ENCODE measurements around the gene FGFBP3. TPM values are rescaled to one million over a fixed set of nuclear protein-coding genes. Genes with fewer than 3 reads are reported as not detected.
A peak's percentile ranks its signal among the peaks of the same experiment; 100 is the strongest.
"Not testable (repeated sequence)": the region's sequence is repeated elsewhere in the genome, so short reads cannot be mapped to it uniquely, and the experiment has no call there.

The FGFBP3 gene
- total RNA-seq, 1 donor from 2014 or later: 0.81 TPM

GRCh38 chr10:91896212-91896756 lies 13.0 kb downstream of the FGFBP3 start:
- Histone ChIP-seq H3K36me3 (no peaks in the 10 kb centered on the region), H3K4me3 (no peak overlapping the region), H3K9me3 (no peaks in the 10 kb centered on the region), H3K4me1 (no peaks in the 10 kb centered on the region), H3K27ac (no peak overlapping the region), H3K27me3 (no peaks in the 10 kb centered on the region)
- intact Hi-C loops (cut with DNase I): no loop called here
- no peak for DNase-seq
- no peak for TF ChIP-seq CTCF (IDR thresholded peaks at IDR 0.05)
- no peak for ATAC-seq

- H3K27ac ChIP-seq; H3K27me3 ChIP-seq; DNase-seq; H3K9me3 ChIP-seq; H3K36me3 ChIP-seq; ATAC-seq; H3K4me1 ChIP-seq; intact Hi-C loops (cut with DNase I); H3K4me3 ChIP-seq: not testable (repeated sequence)
Observed at GRCh38 chr10:91894261-91894685, 15.0 kb downstream of the FGFBP3 start.

GRCh38 chr10:91893051-91893450 lies 16.2 kb downstream of the FGFBP3 start:
- intact Hi-C loops (cut with DNase I): no loop called here
- no peak for ATAC-seq
- TF ChIP-seq CTCF (IDR thresholded peaks at IDR 0.05): no peak
- Histone ChIP-seq H3K9me3 (no peaks in the 10 kb centered on the region), H3K4me1 (peaks cover 1% of the 10 kb centered on the region), H3K4me3 (no peak overlapping the region), H3K36me3 (no peaks in the 10 kb centered on the region), H3K27ac (no peak overlapping the region), H3K27me3 (no peaks in the 10 kb centered on the region)
- DNase-seq: no peak

- no peaks in the 10 kb centered on the region for H3K36me3 ChIP-seq
- no peaks in the 10 kb centered on the region for H3K9me3 ChIP-seq
- intact Hi-C loops (cut with DNase I): no loop called here
- DNase-seq: no peak
- no peak overlapping the region for H3K27ac ChIP-seq
- peaks cover 10% of the 10 kb centered on the region for H3K4me1 ChIP-seq
- H3K4me3 ChIP-seq: no peak overlapping the region
- H3K27me3 ChIP-seq: no peaks in the 10 kb centered on the region
- no peak for ATAC-seq
- no peak for TF ChIP-seq CTCF (IDR thresholded peaks at IDR 0.05)
Observed at GRCh38 chr10:91891125-91892001, 17.9 kb downstream of the FGFBP3 start.

GRCh38 chr10:91887272-91888076 lies 21.8 kb downstream of the FGFBP3 start:
- DNase-seq (peak; percentile 68), ATAC-seq (peak; percentile 80)
- no peak for TF ChIP-seq CTCF (IDR thresholded peaks at IDR 0.05)
- Histone ChIP-seq H3K36me3 (no peaks in the 10 kb centered on the region), H3K4me3 (peak overlapping the region; percentile 51), H3K9me3 (no peaks in the 10 kb centered on the region), H3K27me3 (no peaks in the 10 kb centered on the region), H3K27ac (no peak overlapping the region), H3K4me1 (peaks cover 10% of the 10 kb centered on the region)
- intact Hi-C loops (cut with DNase I): no loop called here

- intact Hi-C loops (cut with DNase I): no loop called here
- ATAC-seq: no peak
- no peaks in the 10 kb centered on the region for H3K27me3 ChIP-seq
- peak overlapping the region; percentile 51 for H3K4me3 ChIP-seq
- no peak for TF ChIP-seq CTCF (IDR thresholded peaks at IDR 0.05)
- no peaks in the 10 kb centered on the region for H3K9me3 ChIP-seq
- DNase-seq: no peak
- peaks cover 10% of the 10 kb centered on the region for H3K4me1 ChIP-seq
- no peaks in the 10 kb centered on the region for H3K36me3 ChIP-seq
- no peak overlapping the region for H3K27ac ChIP-seq
Observed at GRCh38 chr10:91886954-91887271, 22.4 kb downstream of the FGFBP3 start.

Data from upper lobe of right lung (tissue), 1 donor.